Fibroblast of peridontal ligament (primary cell): ENCODE data around the gene SYMPK.
"Not testable (repeated sequence)": the region's sequence is repeated elsewhere in the genome, so short reads cannot be mapped to it uniquely, and the experiment has no call there.

Experiments used
- DNase-seq: peaks from one replicate; pipeline ENCODE4 v3.0.0-alpha.2; 2010; ENCODE audit errors: extremely low read depth

SYMPK gene

GRCh38 chr19:45885556-45886426, 22.8 kb upstream of the SYMPK start, which contains the start of gene IRF2BP1:
Gene IRF2BP1, minus strand, starts transcription at chr19:45886141. Its CDS starts 367 bp downstream, at chr19:45885774.
- DNase-seq, result peak; percentile 90

- no peak for DNase-seq
Observed at GRCh38 chr19:45884682-45885555, 22.0 kb upstream of the SYMPK start.

GRCh38 chr19:45883881-45884681, 21.1 kb upstream of the SYMPK start:
- no peak for DNase-seq

- DNase-seq, result no peak
Observed at GRCh38 chr19:45883586-45883880, 20.6 kb upstream of the SYMPK start.

- peak; percentile 86 for DNase-seq
Observed at GRCh38 chr19:45882652-45883585, 20.0 kb upstream of the SYMPK start.

- no peak for DNase-seq
Observed at GRCh38 chr19:45881909-45882528, 19.1 kb upstream of the SYMPK start.

- DNase-seq, result no peak
Observed at GRCh38 chr19:45881082-45881908, 18.3 kb upstream of the SYMPK start.

GRCh38 chr19:45879971-45880370, 17.0 kb upstream of the SYMPK start:
- no peak for DNase-seq

GRCh38 chr19:45879055-45879454, 16.1 kb upstream of the SYMPK start:
- DNase-seq, result no peak

- no peak for DNase-seq
Observed at GRCh38 chr19:45878043-45878794, 15.3 kb upstream of the SYMPK start.

GRCh38 chr19:45876411-45877197, 13.7 kb upstream of the SYMPK start:
- no peak for DNase-seq

- no peak for DNase-seq
Observed at GRCh38 chr19:45876161-45876410, 13.1 kb upstream of the SYMPK start.

GRCh38 chr19:45874620-45874966, 11.6 kb upstream of the SYMPK start:
- no peak for DNase-seq

- no peak for DNase-seq
Observed at GRCh38 chr19:45873219-45873772, 10.3 kb upstream of the SYMPK start.

GRCh38 chr19:45872095-45872919, 9.4 kb upstream of the SYMPK start:
- DNase-seq, result no peak

GRCh38 chr19:45870798-45871197, 7.9 kb upstream of the SYMPK start:
- no peak for DNase-seq

- DNase-seq, result not testable (repeated sequence)
Observed at GRCh38 chr19:45867241-45867640, 4.3 kb upstream of the SYMPK start.
